HG02571 (cell line): ENCODE measurements around the gene ABR.

Experiments
- ATAC-seq: cut with Tn5 transposase; IDR thresholded peaks from one replicate; pipeline ENCODE4 v1.9.1; 2021; ENCODE audit warnings: mild to moderate bottlenecking, moderate library complexity; ENCODE audit not compliant: unreplicated experiment

Gene ABR

GRCh38 chr17:969811-970355 lies 209.9 kb downstream of the ABR start:
- ATAC-seq = no peak

DNA sequence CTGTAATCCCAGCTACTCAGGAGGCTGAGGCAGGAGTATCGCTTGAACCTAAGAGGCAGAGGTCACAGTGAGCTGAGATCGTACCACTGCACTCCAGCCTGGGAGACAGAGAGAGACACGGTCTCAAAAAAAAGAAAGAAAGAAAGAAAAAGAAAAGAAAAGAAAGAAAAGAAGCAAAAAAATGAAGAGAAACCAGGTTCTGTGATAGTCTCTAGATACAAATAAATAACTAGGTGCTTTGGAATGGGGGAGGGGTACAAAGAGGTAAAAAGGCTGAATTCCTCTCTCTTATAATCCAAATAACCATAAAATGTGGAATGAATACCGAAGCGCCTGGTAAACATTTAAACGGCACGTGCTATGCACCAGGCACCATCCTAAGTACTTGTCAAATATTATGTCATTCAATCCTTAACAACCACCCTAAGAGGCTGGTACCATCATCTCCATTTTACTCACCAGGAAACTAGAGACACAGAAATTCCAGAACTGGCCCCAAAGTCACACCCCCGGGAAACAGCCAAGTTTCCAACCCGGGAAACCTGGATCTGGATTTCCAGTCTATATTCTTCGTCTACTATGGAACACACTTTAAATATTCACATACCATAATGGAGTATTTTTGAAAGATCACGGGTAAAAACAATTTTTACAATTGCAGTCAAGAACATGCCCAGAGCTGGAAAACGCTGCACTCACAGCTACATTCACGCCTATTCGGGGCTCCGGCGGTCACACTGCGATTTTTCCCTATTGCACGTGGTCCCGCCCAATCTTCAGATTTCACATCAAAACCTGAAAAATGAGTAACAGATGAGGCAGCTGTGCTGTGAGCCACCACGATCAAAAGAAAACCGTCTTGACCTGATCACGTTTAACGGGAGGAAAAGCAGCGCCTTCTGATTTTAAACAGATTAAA lies 210.7 kb downstream of the ABR start:
- no peak for ATAC-seq

- ATAC-seq = no peak
Observed at GRCh38 chr17:967122-967521, 212.7 kb downstream of the ABR start.

- no peak for ATAC-seq
Observed at GRCh38 chr17:965311-965989, 214.3 kb downstream of the ABR start.

GRCh38 chr17:964876-965275 lies 214.9 kb downstream of the ABR start:
- no peak for ATAC-seq

GRCh38 chr17:962670-963069 lies 217.1 kb downstream of the ABR start:
- no peak for ATAC-seq

DNA sequence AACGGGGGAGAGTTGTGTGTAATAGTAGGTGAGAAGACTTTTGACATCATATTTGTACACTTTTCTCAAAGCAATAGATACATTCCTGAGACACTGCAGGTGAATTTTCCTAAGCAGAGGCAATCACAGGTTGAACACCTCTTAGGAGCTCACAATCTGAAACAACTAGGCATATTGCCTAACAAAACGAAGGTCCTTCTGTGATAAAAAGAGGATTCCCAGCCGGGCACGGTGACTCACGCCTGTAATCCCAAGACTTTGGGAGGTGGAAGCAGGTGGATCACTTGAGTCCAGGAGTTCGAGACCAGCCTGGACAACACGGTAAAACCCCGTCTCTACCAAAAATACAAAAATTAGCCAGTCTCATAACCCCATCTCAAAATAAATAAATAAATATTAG lies 217.6 kb downstream of the ABR start:
- no peak for ATAC-seq

- no peak for ATAC-seq
Observed at GRCh38 chr17:958712-959451, 220.9 kb downstream of the ABR start.

- ATAC-seq = no peak
Observed at GRCh38 chr17:957856-958421, 221.8 kb downstream of the ABR start.

DNA sequence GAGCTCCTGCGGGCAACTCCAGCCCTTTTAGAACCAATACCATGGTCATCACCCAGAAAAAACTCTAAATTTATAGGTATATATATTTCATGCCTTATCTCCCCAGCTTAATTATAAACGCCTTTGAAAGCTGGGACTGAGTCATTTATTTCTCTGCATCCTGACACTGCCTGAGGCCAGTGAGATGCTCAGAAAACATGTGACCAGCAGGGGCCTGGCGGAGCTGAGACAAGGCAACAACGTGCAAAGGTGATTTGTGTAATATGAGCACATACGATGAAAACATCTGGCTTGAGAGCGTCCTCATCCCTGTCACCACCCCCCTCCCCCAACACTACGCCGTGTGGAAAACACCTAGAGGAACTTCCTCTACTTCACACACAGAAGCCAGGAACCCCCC lies 222.9 kb downstream of the ABR start:
- no peak for ATAC-seq

DNA sequence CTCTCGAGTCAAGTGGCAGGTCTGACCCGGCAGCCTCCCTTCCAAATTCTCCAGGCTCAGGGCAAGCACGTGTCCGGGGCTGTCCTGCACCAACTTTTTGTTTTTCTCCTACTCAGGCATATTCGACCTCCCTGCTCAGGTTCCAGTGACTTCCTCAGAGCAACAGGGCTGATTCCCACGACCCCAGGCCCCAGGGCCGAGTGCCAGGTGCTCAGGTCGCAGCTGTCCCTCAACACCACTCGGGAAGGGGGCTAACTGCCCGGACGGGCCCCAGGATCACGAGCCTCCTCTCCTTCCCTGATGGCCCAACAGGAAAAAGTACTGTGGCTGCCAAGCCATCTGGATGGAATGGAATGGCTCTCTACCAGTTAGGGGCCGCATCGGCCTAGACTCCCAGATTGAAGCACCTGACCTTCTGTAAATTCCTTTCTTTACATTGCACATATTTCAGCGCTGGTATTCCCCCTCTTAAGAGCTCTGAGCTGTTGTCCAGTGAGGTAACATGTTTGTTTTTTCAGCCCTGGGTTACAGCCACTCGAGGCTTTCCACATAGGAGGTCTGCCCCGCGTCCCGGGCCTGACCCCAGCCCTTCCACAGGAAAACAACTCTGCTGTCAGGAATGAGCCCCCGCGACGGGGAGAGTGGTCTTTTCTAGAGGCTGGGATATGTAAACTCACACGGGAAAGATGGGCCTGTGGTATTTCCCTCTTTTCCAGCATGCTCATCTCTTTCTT lies 225.2 kb downstream of the ABR start:
- ATAC-seq = no peak

DNA sequence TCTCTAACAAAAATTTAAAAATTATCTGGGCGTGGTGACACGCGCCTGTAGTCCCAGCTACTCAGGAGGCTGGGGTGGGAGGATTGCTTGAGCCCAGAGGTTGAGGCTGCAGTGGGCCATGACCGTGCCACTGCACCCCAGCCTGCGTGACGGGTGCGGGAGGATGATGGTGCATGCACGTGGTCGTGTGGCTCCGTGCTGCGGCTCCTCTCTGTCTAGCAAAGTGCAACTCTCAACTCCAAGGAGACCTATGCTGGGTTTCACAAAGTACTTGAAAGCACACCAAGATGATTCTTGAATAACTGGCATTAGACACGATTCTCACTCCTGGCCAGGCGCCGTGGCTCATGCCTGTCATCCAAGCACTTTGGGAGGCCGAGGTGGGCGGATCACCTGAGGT lies 226.0 kb downstream of the ABR start:
- no peak for ATAC-seq
